PC-9 (cell line): ENCODE measurements around the gene MMP11. TPM values are rescaled to one million over a fixed set of nuclear protein-coding genes. Genes with fewer than 3 reads are reported as not detected.
"Not testable (repeated sequence)": the region's sequence is repeated elsewhere in the genome, so short reads cannot be mapped to it uniquely, and the experiment has no call there.

Source experiments
- Bru-seq: library from RNA; stranded (reverse); fragments of 400-500 nt; gene quantifications from one replicate; lab custom pipeline; 2021; lab: Mats Ljungman, UMichigan
- BruChase-seq, 2 experiments: library from RNA; stranded (reverse); fragments of 400-500 nt; gene quantifications; one replicate each; lab custom pipeline; 2021; lab: Mats Ljungman, UMichigan
- BruUV-seq: library from RNA; stranded (reverse); fragments of 400-500 nt; replicated peaks from 2 replicates; lab custom pipeline; 2021; lab: Mats Ljungman, UMichigan
- CTCF ChIA-PET: fragments of 300-600 bp; sonication (Branson Sonifier 250); formaldehyde crosslinking; loops from one replicate; lab custom pipeline; 2022; ENCODE audit warnings: antibody characterized with exemption; lab: Charles Lee
- POLR2A ChIA-PET: fragments of 300-600 bp; sonication (Branson Sonifier 250); formaldehyde crosslinking; loops from one replicate; lab custom pipeline; 2022; ENCODE audit warnings: antibody characterized with exemption; ENCODE audit not compliant: unreplicated experiment; lab: Charles Lee
- DNase-seq, 2 experiments: peaks; one replicate each; pipeline versions ENCODE4 v3.0.0 to v3.0.0-alpha.2; 2015 to 2022; ENCODE audit warnings: mixed read lengths in 1 of 2
- H2AFZ ChIP-seq: fragments of 200-600 bp; sonication (generic); 2 replicates; pipeline ENCODE4 v1.8.1; 2017; ENCODE audit warnings: antibody characterized with exemption
- H3F3A ChIP-seq: fragments of 200-600 bp; sonication (generic); 2 replicates; pipeline ENCODE4 v1.8.1; 2017; ENCODE audit warnings: antibody characterized with exemption, mild to moderate bottlenecking, low read depth; ENCODE audit not compliant: insufficient read depth
- H3K27ac ChIP-seq: fragments of 200-600 bp; sonication (generic); 2 replicates; pipeline ENCODE4 v1.6.1; 2016; ENCODE audit warnings: mixed run types
- H3K27me3 ChIP-seq: fragments of 200-600 bp; sonication (generic); 2 replicates; pipeline ENCODE4 v1.6.1; 2016; ENCODE audit warnings: low read depth, mixed run types; ENCODE audit not compliant: insufficient read depth
- H3K36me3 ChIP-seq: fragments of 200-600 bp; sonication (generic); 2 replicates; pipeline ENCODE4 v1.6.1; 2016; ENCODE audit warnings: low read depth, mixed run types
- H3K4me1 ChIP-seq: fragments of 200-600 bp; sonication (generic); replicated peaks from 2 replicates; pipeline ENCODE4 v1.6.1; 2016; ENCODE audit warnings: mixed run types; ENCODE audit not compliant: insufficient read depth
- H3K4me2 ChIP-seq: fragments of 200-600 bp; sonication (generic); 2 replicates; pipeline ENCODE4 v1.6.1; 2017; ENCODE audit warnings: mixed run types
- H3K4me3 ChIP-seq: fragments of 200-600 bp; sonication (generic); 2 replicates; pipeline ENCODE4 v1.6.1; 2016; ENCODE audit warnings: mixed run types
- H3K79me2 ChIP-seq: fragments of 200-600 bp; sonication (generic); 2 replicates; pipeline ENCODE4 v1.6.1; 2017; ENCODE audit warnings: low read depth, mixed run types
- H3K9me2 ChIP-seq: fragments of 200-600 bp; sonication (generic); 2 replicates; pipeline ENCODE4 v1.8.1; 2017; ENCODE audit warnings: mild to moderate bottlenecking; ENCODE audit not compliant: insufficient read depth
- H3K9me3 ChIP-seq: fragments of 200-600 bp; sonication (generic); 2 replicates; pipeline ENCODE4 v1.8.1; 2016; ENCODE audit warnings: low read depth; ENCODE audit not compliant: insufficient read depth
- H4K20me1 ChIP-seq: fragments of 200-600 bp; sonication (generic); 2 replicates; pipeline ENCODE4 v1.8.1; 2017; ENCODE audit not compliant: insufficient read depth
- CTCF ChIP-seq: fragments of 200-600 bp; sonication (generic); conservative IDR thresholded peaks from 2 replicates; pipeline ENCODE4 v1.6.1; 2017; ENCODE audit warnings: mixed run types, antibody characterized with exemption, mild to moderate bottlenecking, moderate library complexity
- EZH2 ChIP-seq: fragments of 200-600 bp; sonication (generic); IDR thresholded peaks from 2 replicates; pipeline ENCODE4 v1.8.0; 2017; ENCODE audit warnings: antibody characterized with exemption, low read depth
- intact Hi-C: fragments of 100-400 bp; cut with micrococcal nuclease; formaldehyde crosslinking; loops from one replicate; pipeline ENCODE4 v1.10.0; 2022; ENCODE audit not compliant: unreplicated experiment
- long read RNA-seq: library from polyadenylated mRNA; stranded (forward); transcript quantifications from one replicate; pipeline ENCODE4 v2.0.0, GENCODE V29; 2022
- total RNA-seq: library from RNA; stranded (reverse); gene quantifications from 2 replicates; pipeline ENCODE4 v1.2.3, GENCODE V29; 2021

The MMP11 gene
- total RNA-seq (2.4 and 3.6 TPM in 2 replicates), Bru-seq, nascent RNA (percentile 23 among the genes with signal in this experiment), BruChase-seq, experiment 1, labeled RNA remaining after a 2-hour chase (percentile 25 among the genes with signal in this experiment), BruChase-seq, experiment 2, labeled RNA remaining after a 6-hour chase (percentile 31 among the genes with signal in this experiment)
- long read RNA-seq, partial matches to known transcripts = 0 of 3 reads
- long read RNA-seq, other reads (novel, unspliced or antisense) = 0 of 3 reads

DNA sequence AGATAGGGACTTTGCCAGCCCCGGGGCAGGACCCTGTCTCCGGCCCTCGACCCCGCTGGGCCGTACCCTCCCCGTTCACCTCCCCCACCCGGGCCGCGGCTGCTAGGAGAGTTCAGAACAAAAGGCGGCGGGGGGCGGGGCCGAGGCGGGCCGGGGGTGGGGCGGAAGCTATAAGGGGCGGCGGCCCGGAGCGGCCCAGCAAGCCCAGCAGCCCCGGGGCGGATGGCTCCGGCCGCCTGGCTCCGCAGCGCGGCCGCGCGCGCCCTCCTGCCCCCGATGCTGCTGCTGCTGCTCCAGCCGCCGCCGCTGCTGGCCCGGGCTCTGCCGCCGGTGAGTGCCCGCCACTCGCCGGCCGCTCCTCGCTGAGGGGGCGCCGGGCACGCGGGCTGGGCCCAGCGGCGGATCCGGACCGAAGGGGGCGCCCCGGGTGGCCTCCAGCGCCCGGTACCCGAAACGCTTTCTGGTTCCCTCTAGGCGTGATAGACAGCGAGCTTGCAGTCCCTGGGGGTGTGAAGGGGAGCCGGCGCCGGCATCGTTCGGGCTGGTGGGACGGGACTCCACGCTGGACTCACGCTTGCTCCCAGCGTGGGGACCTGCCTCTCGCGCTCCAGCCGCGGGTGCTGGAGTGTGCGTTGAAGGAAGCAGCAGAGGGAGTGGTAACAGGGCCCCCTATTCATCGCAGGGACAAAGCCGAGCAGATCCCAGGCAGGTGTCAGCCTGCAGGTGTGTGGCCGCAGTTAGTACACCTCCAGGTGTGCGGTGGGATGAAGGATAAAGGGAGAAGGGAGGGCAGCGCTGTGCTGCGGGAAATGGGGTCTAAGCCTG, at the start of gene MMP11:
TSS of gene MMP11 (plus strand) at position 201 of the 825 bp plus-strand sequence. CDS start at position 223, 22 bp downstream.
- Histone ChIP-seq H3K27me3 (no peaks in the 10 kb centered on the region), H3K4me2 (peak within 1 kb of the TSS; percentile 90), H3K4me3 (peak within 1 kb of the TSS; percentile 51; the same call in 1 of the 2 replicates), H3K79me2 (no peaks in the 10 kb centered on the region), H2AFZ (peak within 1 kb of the TSS; percentile 74; the same call in 1 of the 2 replicates), H4K20me1 (no peaks in the 10 kb centered on the region), H3K9me2 (no peaks in the 10 kb centered on the region), H3F3A (peaks cover 31% of the 10 kb centered on the region; the same call in 1 of the 2 replicates), H3K36me3 (no peaks in the 10 kb centered on the region), H3K9me3 (no peaks in the 10 kb centered on the region), H3K4me1 (peaks cover 3% of the 10 kb centered on the region; the same call in 1 of the 2 replicates), H3K27ac (no peak within 1 kb of the TSS)
- BruUV-seq = no TSS peak
- ChIA-PET POLR2A (interaction anchor here (0.6 kb wide), 1 partner anchor 22 kb away, joined by 3 read pairs; the partner anchor contains the start of gene ZNF70), CTCF (interaction anchor here (1.0 kb wide), 1 partner anchor 85 kb away, joined by 9 read pairs; the partner anchor contains the start of gene SLC2A11)
- peak in 1 of 2 experiments; percentile 30 for DNase-seq
- TF ChIP-seq EZH2 (no peak), CTCF (no peak)
- intact Hi-C loops = no loop called here

DNA sequence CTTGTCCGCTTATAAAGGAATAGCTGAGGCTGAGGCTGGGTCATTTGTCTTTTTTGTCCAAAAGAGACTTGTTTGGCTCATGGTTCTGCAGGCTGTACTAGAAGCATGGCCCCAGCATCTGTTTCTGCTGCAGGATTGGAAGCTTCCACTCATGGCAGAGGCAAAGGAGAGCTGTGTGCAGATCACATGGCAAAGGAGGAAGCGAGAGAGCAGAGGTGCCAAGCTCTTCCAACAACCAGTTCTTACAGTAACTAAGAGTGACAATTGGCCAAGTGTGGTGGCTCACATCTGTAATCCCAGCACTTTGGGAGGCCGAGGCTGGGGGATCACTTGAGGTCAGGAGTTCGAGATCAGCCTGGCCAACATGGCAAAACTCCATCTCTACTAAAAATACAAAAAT, 44.5 kb upstream of the MMP11 start:
- H3K36me3 ChIP-seq, H3K9me3 ChIP-seq, CTCF ChIA-PET, H3K9me2 ChIP-seq, H3K79me2 ChIP-seq, DNase-seq, H3K27me3 ChIP-seq, intact Hi-C loops, H3K4me3 ChIP-seq, H3K4me2 ChIP-seq, H2AFZ ChIP-seq, H3K27ac ChIP-seq, BruUV-seq, H4K20me1 ChIP-seq, H3F3A ChIP-seq: not testable (repeated sequence)
- POLR2A ChIA-PET = interaction anchor here (0.6 kb wide), 1 partner anchor 16 kb away, joined by 5 read pairs; no protein-coding TSS in a partner anchor
- peaks cover 11% of the 10 kb centered on the region for H3K4me1 ChIP-seq

DNA sequence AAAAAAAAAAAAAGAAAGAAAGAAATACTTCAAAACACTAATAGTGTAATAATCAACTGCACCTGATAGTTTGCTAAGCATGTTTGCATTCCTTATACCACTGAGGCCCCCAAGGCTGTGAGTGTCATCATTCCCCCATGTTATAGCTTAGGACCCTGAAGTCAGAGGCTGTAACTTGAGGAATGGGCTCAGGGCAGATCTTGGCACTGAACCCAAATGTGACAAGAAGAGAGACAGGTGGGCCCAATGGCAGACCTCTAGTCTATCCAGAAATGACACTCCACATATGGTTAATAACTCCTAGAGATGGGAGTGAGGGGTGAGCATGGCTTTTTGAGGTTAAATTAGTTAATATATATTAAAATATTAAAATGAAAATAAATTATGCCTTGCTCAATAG, 35.0 kb upstream of the MMP11 start:
- ChIA-PET CTCF (no interaction called here), POLR2A (no interaction called here)
- BruUV-seq = no TSS peak

More for the DNA sequence above, 35.0 kb upstream of the MMP11 start:
- no peak for TF ChIP-seq CTCF
- no peak for TF ChIP-seq EZH2
- Histone ChIP-seq H3K9me2 (no peaks in the 10 kb centered on the region), H3K36me3 (no peaks in the 10 kb centered on the region), H3K4me3 (no peak overlapping the region), H3F3A (no peaks in the 10 kb centered on the region), H3K9me3 (no peaks in the 10 kb centered on the region), H3K4me1 (peaks cover 2% of the 10 kb centered on the region; the same call in 1 of the 2 replicates), H3K79me2 (no peaks in the 10 kb centered on the region), H4K20me1 (no peaks in the 10 kb centered on the region), H2AFZ (no peak overlapping the region), H3K27me3 (no peaks in the 10 kb centered on the region), H3K27ac (no peak overlapping the region), H3K4me2 (no peak overlapping the region)
- intact Hi-C loops = no loop called here
- no peak for DNase-seq
